ENCODE data around the gene KDM8. TPM values are rescaled to one million over a fixed set of nuclear protein-coding genes. Genes with fewer than 3 reads are reported as not detected.

Gene KDM8
- total and polyA plus RNA-seq, 4 donors = 4.6 to 198 (median 97.7) TPM

GRCh38 chr16:27156579-27156978, 46.7 kb upstream of the KDM8 start:
- DNase-seq (ENCODE audit: low spot score) = no peak
- Histone ChIP-seq H3K9me3 (ENCODE audit: control insufficient read depth in 4 of 4, low read length in 3 of 4) (no peaks in the 10 kb centered on the region), H3K27me3 (ENCODE audit: control insufficient read depth in 4 of 4, insufficient read depth in 4 of 4, low read length in 3 of 4) (no peaks in the 10 kb centered on the region), H3K36me3 (ENCODE audit: control insufficient read depth in 4 of 4, insufficient read depth in 3 of 4, low read depth in 1 of 4, low read length in 3 of 4) (no peaks in the 10 kb centered on the region), H3K4me3 (ENCODE audit: low read depth in 1 of 3, low read length in 3 of 3) (no peak overlapping the region), H3K4me1 (ENCODE audit: control insufficient read depth in 4 of 4, insufficient read depth in 4 of 4, low read length in 3 of 4) (peaks cover 0 to 10% (median 9%) of the 10 kb centered on the region in 4 donors), H3K9ac (ENCODE audit: low read depth in 1 of 2, low read length in 2 of 2) (no peak overlapping the region), H3K27ac (ENCODE audit: low read depth in 1 of 2, low read length in 2 of 2) (no peak overlapping the region)
- TF ChIP-seq NR2F2 (IDR thresholded peaks at IDR 0.05) (no peak), FOXA1 (IDR thresholded peaks at IDR 0.05) (no peak), GABPA (IDR thresholded peaks at IDR 0.05 in 1 of 2, conservative IDR thresholded peaks at IDR 0.05 in 1 of 2) (no peak), ZBTB33 (IDR thresholded peaks at IDR 0.05) (no peak), TAF1 (conservative IDR thresholded peaks at IDR 0.05) (no peak), SP1 (IDR thresholded peaks at IDR 0.05) (no peak), JUND (IDR thresholded peaks at IDR 0.05) (no peak), CTCF (IDR thresholded peaks at IDR 0.05; ENCODE audit: low read depth, low read length, missing input control) (no peak), RXRA (IDR thresholded peaks at IDR 0.05) (no peak), MAX (IDR thresholded peaks at IDR 0.05) (no peak), EGR1 (IDR thresholded peaks at IDR 0.05; ENCODE audit: low read depth in 2 of 2) (no peak), YY1 (IDR thresholded peaks at IDR 0.05) (no peak), HNF4A (conservative IDR thresholded peaks at IDR 0.05) (no peak), HNF4G (IDR thresholded peaks at IDR 0.05) (no peak), FOXA2 (IDR thresholded peaks at IDR 0.05) (no peak), RAD21 (IDR thresholded peaks at IDR 0.05) (no peak)
- TF ChIP-seq, protein P1, sequence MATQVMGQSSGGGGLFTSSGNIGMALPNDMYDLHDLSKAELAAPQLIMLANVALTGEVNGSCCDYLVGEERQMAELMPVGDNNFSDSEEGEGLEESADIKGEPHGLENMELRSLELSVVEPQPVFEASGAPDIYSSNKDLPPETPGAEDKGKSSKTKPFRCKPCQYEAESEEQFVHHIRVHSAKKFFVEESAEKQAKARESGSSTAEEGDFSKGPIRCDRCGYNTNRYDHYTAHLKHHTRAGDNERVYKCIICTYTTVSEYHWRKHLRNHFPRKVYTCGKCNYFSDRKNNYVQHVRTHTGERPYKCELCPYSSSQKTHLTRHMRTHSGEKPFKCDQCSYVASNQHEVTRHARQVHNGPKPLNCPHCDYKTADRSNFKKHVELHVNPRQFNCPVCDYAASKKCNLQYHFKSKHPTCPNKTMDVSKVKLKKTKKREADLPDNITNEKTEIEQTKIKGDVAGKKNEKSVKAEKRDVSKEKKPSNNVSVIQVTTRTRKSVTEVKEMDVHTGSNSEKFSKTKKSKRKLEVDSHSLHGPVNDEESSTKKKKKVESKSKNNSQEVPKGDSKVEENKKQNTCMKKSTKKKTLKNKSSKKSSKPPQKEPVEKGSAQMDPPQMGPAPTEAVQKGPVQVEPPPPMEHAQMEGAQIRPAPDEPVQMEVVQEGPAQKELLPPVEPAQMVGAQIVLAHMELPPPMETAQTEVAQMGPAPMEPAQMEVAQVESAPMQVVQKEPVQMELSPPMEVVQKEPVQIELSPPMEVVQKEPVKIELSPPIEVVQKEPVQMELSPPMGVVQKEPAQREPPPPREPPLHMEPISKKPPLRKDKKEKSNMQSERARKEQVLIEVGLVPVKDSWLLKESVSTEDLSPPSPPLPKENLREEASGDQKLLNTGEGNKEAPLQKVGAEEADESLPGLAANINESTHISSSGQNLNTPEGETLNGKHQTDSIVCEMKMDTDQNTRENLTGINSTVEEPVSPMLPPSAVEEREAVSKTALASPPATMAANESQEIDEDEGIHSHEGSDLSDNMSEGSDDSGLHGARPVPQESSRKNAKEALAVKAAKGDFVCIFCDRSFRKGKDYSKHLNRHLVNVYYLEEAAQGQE (IDR thresholded peaks at IDR 0.05) = no peak
- TF ChIP-seq, protein P2, sequence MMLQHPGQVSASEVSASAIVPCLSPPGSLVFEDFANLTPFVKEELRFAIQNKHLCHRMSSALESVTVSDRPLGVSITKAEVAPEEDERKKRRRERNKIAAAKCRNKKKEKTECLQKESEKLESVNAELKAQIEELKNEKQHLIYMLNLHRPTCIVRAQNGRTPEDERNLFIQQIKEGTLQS (IDR thresholded peaks at IDR 0.05) = no peak
- 16% methylated on average over 3 of the region's 3 CpGs for WGBS
